A172 (cell line): ENCODE data around the gene INPP5A. TPM values are rescaled to one million over a fixed set of nuclear protein-coding genes. Genes with fewer than 3 reads are reported as not detected.
"Not testable (repeated sequence)": the region's sequence is repeated elsewhere in the genome, so short reads cannot be mapped to it uniquely, and the experiment has no call there.

Experiments
- DNase-seq: peaks from one replicate; pipeline ENCODE4 v3.0.0-alpha.2; 2015; ENCODE audit warnings: low spot score
- total RNA-seq: library from RNA; depleted of rRNA; stranded (reverse); fragments of >200 nt; shearing (Covaris generic); gene quantifications from 2 replicates; pipeline ENCODE4 v1.2.3, GENCODE V29; 2014; rRNA removed

The INPP5A gene
- total RNA-seq, 1 experiment from 2014 or later = 13.1 TPM

DNA sequence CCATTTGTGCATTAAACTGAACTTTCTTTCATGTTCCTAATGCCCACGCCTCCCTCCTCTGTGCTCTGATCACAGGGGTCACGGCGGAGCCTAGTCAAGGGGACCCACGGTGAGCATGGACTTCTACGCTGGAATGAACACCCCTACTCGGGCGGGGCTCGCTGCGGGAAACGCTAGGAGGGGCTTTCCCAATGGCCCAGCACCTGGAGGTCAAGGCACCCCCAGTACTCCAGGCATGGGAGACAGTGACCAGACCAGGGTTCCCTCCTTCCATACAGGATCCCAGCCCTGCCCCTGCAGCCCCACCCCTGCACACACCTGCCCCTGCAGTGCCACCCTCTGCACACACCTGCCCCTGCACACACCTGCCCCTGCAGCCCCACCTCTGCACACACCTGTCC, 275.4 kb downstream of the INPP5A start:
- no peak for DNase-seq

DNA sequence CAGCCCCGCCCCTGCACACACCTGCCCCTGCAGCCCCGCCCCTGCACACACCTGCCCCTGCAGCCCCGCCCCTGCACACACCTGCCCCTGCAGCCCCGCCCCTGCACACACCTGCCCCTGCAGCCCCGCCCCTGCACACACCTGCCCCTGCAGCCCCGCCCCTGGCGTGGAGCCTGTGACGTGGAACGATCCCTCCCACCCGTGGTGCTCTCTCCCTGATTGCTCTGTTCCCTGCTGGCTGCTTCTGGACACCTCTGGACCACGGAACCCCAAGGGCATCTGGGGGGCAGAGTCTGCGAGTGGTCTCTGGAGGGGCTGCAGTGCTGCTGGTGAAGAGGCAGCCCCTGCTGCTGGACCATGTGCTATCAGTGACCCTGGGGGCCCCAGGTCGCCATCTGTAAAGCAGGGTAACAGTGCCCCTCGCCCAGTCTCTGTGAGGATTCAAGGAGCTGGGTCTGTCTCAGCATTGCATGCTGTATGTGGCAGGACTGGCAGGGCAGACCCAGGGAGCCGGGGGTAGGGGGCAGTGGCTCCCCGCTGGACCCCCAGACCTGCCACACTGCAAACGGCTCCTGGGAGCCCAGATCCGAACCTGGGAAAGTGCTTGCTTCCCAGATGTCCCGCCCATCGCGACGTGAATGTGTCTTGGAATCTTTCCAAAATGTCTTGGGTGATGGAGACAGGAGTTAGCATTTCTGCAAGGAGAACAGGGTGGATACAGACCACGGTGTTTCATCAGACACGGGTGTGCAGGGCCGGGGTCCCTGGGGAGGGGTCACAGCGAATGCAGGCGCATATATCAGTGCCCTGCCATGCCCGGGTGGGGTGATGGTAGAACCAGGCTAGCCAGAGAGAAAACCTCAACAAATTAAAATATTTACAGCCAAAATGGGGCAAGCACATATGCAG, 276.2 kb downstream of the INPP5A start:
- DNase-seq = no peak

DNA sequence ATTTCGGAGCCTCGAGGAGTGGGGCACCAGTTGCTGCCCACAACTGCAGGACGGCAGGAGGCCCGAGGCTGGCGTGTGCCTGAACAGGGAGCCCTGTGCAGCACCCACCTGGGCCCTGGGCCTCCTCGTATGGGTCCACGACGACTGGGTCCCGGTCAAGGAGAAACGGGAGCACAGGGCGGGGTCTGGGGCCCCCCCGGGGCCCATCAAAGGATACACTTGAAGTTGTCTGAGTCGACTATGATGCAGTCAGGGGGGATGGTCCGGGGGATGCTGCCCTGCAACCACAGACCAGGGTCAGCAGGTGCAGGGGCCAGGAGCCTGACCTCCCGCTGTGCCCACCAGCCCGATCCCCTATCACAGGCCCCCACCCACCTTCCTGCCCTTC, 276.9 kb downstream of the INPP5A start:
- no peak for DNase-seq

DNA sequence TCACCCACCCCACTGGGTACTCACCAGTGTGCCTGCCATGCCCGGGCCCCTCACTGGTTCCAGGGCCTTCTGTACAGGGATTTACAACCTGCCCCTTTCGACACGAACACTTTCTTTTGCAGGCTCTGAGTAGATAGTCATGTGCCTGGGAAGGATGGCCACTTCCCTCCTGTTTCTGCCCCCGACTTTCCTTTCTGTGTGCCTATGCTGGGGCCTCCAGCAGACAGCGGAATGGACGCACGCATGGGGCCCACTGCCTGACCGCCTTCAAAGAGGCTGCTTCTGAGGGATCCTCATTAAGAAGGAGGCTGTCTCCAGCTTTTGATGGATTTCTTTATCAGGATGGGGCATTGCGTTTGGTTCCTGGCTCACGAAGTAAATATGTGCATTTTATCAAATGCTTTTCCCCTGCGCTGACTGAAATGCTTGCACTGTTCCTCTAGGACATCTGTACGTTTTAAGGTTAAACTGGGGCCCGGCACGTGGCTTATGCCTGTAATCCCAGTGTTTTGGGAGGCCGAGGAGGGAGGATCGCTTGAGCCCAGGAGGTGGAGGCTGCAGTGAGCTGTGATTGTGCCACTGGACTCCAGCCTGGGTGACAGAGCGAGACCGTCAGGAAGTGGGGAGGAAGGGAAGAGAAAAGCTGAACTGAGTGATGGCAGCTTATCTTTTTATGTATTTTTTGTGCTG, 277.7 kb downstream of the INPP5A start:
- no peak for DNase-seq

DNA sequence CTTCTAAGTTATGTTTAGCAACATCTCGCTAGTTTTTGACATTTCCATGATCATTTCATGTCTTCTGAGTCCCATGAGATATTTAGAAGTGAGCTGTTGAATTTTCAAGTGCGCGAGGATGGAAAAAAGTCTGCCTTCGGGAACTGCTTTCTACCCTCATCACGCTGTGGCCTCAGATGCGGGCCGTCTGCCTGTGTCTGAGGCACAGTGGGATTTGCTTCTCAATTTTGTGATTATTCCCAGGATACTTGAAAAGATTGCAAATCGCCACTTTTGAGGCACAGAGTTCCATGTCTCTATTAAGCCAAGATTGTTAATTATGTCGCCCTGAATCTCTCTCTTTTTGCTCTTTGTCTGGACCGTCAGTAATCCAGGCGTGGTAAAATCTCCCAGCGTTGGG, 279.1 kb downstream of the INPP5A start:
- DNase-seq = no peak

DNA sequence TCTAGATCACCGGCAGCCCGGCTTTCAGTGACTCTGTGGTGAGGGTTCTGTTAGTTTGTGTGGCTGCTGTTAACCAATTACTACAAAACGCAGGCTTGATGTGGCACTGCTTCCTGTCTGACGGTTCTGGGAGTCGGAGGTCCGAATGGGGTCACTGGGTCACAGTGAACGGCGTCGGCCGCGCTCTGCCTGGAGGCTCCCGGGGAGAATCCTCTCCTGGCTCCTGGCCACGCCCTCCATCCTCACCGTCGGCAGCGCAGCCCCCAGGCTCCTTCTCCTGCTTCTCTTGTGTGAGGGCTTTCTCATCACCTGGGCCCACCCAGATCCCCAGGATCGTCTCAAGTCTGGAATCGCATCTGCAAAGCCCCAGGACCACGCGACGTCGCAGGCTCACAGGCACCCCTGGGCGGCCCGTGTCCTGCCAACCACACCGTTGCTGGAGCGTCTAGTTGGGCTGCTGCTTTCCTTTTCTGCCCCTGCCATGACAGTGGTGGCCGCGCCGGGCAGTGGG, 280.2 kb downstream of the INPP5A start:
- no peak for DNase-seq

DNA sequence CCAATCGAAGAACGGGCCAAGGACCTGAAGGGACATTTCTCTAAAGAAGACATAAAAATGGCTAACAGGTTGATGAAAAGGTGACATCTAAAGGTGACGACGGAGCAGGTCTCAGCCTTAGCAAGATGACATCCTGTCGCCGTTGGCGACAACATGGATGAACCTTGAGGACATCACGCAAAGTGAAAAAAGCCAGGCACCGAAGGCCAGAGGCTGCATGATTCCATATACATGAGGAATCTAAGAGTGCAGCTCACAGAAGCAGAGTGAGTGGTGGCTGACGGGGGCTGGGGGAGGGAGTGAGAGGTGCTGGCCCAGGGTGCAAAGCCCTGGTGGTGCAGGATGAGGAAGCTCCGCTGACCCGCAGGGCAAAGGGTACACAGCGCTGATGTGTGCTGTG, 282.5 kb downstream of the INPP5A start:
- DNase-seq = no peak

DNA sequence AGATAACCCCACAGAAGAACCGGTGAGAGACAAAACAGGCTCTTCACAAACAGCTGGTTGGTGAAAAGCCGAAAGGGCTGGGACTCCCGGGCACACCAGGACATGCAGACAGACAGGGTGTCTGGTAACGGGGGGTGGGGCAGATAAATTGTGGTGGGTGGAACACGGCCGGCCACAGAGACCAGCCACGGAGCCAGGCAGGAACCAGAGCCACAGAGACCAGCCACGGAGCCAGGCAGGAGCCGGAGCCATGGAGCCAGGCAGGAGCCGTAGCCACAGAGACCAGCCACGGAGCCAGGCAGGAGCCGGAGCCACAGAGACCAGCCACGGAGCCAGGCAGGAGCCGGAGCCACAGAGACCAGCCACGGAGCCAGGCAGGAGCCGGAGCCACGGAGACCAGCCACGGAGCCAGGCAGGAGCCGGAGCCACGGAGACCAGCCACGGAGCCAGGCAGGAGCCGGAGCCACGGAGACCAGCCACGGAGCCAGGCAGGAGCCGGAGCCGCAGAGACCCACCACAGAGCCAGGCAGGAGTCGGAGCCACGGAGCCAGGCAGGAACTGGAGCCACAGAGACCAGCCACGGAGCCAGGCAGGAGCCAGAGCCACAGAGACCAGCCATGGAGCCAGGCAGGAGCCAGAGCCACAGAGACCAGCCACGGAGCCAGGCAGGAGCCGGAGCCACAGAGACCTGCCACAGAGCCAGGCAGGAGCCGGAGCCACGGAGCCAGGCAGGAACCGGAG, 288.4 kb downstream of the INPP5A start:
- DNase-seq = not testable (repeated sequence)

DNA sequence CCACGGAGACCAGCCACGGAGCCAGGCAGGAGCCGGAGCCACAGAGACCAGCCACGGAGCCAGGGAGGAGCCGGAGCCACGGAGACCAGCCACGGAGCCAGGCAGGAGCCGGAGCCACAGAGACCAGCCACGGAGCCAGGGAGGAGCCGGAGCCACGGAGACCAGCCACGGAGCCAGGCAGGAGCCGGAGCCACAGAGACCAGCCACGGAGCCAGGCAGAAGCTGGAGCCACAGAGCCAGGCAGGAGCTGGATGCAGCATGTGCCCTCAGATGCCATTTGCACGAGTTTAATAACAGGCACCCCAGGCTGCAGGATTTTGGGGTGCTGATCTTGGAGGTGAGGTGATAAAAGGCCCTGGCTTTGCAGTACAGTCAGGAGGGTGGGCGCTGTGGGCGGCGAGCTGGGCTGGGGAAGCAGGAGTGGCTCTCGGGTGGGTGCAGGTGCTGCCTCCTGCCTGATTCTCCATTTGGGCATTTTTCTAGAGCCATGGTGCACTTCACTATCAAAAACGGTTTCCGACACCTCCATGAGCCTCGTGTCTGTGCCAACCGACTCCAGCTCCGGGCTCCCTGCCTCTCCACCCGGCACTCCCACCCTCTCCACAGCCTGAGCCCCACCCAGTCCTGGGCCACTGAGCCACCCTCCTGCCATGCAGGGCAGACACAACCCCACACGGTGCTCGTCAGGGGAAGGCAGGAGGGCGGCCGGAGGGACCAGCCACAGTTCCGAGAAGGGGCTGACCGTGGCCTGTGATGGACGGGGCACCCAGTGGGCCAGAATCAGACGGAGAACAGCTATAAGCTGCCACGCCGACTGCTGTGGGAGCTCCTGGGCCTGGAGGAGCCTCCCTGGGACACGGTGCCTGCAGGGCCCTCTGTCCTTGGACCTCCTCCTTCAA, 289.2 kb downstream of the INPP5A start:
- no peak for DNase-seq

DNA sequence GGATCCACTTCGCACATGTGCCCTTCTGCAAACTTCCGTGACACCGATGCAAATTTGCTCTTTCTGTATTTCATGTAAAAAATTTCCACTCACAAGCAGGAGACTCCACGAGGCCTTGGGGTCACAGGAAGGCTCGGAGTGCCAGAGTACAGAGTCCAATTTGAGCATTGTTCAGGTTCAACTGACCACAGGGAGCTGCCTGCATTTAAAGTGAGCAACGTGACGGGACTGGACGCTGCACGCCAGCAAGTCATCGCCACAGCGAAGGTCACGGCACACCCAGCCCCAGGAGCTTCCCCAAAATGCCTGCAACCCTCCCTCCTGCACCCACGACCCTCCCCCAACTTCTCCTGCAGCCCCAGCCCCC, 289.8 kb downstream of the INPP5A start:
- DNase-seq = no peak

DNA sequence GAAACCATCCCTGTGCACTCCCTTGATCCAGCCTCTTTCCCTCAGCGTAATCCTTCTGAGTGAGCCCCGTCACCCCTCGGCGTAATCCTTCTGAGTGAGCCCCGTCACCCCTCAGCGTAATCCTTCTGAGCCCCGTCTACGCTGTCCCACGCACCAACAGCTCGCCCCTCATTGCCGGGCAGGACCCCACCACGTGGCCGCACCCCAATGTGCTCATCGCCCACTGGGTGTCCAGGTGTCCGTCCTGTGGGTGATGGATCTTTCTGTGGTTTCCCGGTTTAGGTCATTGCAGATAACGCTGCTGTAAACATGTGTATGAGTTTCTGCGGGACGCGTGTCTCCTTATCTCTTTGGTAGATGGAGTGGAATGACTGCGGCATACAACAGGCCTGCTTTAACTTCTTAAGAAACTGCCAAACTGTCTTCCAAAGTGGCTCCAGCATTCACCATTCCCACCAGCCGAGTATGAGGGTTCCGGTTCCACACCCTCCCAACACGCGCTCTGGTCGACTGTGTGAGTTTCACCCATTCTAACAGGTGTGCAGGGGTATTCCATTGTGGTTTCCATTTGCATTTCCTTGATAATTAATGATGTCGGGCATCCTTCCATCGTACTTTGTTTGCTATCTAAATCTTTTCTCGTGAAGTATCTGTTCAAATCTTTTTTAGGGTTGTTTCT, 290.4 kb downstream of the INPP5A start:
- DNase-seq = no peak

DNA sequence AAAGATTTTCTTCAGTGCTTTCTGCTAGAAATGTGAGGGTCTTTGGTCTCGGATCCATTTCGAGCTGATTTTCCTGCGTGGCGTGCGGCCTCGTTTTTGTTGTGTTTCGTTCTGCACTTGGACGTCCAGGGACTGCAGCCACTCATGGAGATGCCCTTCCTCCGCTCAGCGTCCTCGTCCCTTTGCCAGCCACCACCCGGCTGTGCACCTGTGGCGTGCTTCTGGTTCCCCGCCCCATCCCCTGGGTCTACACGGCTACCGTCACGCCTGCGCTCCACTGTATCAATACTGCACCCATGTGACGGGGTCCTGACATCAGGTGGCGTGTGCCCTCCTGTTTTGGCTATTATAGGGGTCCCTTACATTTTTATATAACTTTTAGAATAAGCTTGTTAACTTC, 291.1 kb downstream of the INPP5A start:
- no peak for DNase-seq

DNA sequence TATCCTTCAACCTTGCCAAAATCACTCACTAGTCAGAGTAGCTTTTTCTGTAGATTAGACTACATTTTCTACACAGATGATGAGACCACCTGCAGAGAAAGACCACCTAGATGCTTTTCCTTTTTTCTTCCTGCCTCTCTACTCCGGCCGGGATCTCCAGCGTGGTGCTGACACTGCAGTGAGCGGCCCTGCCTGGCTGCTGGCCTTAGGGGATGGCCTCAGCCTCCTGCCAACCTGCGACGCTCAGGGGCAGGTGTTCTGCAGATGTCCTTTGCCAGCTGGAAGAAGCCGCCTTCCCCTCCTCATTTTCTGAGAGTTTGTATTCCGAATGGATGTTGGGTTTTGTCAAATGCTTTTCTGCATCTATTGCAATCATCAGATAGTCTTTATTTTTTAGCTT, 291.8 kb downstream of the INPP5A start:
- DNase-seq = no peak

DNA sequence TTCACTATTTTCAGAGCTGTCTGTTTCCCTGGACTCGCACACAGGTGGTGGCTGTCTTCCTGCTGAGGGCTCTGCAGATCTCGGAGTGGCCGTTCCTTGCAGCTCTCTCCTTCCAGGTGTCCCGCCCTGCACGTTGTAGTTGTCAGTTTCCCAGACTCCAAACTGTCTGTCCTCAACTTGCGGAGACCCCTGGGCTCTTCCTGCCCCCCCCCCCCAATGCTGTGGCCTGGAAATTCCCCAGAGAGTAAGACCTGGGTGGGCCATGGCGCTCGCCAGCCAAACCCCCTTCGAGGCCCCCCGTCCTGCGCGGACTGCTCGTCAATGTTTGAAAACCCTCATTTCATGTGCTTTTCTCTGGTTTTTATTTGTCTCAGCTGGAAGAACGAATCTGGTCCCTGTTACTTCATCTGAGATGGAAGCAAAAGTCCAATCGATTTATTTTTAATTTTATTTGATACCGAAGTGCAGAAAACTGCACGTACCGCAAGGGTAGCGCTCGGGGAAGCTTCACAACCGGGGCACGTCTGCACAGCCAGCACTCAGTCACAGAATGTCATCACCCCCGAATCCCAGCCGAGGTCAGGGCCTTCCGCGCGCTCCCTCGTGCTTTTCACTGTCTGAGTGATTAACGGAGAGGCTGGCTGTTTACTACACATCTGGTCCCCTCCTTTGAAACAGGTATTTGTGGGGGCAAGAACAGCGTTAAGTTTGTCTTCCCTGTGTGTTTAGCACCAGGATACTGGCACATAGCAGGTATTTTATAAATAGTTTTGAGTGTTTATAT, 294.8 kb downstream of the INPP5A start:
- DNase-seq = no peak

Other genes starting within 250 kb of the INPP5A start
- 19.4 and 23.0 TPM in 2 replicates for gene STK32C, start 229.8 kb upstream of the INPP5A start, total RNA-seq
- gene LRRC27, start 205.6 kb upstream of the INPP5A start, total RNA-seq = 1.6 and 2.7 TPM in 2 replicates
- gene PWWP2B, start 140.6 kb upstream of the INPP5A start, total RNA-seq = 12.1 and 20.9 TPM in 2 replicates
- gene NKX6-2, start 248.4 kb downstream of the INPP5A start, total RNA-seq = not detected in 2 replicates